GM11168 (cell line): ENCODE data around the gene LRRC71.

Experiments used
- in situ Hi-C: fragments of 300-500 bp; cut with MboI; formaldehyde crosslinking; loops from one replicate; pipeline ENCODE4 v1.12.0; 2022; ENCODE audit warnings: low sequenced_read_pairs; ENCODE audit not compliant: unreplicated experiment

Gene LRRC71

DNA sequence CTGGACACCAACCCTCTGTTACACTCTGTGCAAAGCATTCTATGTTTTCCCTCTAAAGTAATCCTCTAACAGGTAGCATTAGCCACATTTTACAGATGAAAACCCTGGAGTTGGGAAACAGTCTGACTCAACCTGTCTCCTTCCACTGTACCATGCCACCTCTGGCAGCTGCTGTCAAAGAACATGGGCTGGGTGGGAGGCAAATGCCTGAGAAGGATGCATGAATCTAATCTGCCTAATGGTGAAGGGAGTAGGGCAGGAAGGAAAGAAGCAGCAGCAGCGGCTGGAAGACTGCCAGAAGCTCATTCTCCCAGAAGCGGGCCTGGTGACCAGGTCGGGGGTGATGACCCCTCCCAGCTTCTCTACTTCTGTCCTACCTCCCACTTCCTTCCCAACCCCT is 21.7 kb downstream of the LRRC71 start:
- in situ Hi-C loops: no loop called here

DNA sequence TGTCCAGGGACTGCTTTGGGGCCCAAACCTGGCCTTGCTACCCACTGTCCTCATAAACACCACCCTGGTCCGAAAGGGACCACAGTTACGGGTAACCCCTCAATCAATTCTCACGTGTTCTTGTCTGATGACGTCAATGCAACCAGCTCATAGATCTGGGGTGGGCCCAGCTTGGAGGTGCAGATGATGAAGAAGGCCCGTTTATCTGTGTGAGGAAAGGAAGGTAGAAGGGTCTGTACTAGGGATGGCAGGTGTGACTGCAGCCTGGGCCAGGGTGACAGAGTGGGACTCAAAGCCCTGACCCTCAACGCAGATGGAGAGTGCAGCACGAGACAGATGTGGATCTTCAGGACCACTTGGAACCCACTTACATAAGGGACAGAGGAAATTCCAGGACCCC is 22.1 kb downstream of the LRRC71 start:
- in situ Hi-C loops: no loop called here

DNA sequence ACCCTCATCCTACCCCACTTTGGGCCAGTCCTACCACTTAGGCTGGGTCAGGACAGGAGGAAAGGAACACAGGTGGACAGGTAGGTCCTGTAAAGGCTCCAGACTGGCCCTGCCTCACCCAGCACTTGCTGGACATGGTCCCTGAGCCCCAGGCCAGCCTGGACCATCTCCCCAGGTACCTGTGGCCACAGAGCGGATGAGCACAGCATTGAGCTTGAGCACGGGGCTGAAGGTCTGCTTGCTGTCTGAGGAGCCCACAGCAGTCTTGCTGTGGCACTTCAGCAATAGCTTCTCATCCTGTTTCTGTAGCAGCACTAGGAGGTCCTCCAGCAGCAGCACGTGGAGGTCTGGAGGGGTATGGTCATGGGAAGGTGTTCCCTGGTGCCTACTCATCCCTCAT is 23.3 kb downstream of the LRRC71 start:
- in situ Hi-C loops: no loop called here

DNA sequence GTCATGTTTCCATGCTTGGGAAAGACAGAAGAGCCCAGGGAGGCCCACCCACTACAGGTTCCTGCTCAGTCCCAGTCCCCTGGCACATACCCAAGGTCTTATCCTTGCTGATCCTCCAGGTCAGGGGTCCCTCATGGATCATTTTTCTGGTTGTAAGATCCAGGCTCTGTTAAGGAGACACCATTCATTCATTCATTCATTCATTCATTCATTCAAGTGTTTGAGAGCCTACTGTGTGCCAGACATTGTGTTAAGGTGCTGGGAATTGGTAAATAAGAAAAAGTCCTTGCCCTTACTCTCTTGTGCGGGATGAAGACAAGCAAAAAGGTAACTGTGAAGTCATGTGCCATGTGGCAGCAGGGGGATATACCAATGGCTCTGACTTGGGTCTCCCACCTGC is 23.8 kb downstream of the LRRC71 start:
- in situ Hi-C loops: no loop called here

DNA sequence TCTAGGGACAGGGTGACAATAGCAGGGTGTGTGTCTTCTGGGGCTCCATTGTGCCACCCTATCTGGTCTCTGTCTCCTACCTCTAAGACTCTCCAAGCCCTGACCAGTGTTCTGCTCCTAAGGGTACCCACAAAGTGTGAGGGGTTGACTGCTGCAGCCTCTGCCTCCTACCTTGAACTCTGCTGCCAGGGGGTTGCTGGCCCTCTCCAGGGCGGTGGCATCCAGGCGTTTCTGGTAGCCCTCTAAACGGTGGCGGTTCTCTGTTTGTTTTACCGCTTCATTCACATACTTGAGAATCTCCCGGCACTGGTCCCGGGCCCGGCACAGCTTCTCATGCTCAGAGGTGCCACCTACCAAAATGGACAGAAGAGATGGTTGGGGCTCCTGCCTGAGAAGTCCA is 24.4 kb downstream of the LRRC71 start:
- in situ Hi-C loops: no loop called here

DNA sequence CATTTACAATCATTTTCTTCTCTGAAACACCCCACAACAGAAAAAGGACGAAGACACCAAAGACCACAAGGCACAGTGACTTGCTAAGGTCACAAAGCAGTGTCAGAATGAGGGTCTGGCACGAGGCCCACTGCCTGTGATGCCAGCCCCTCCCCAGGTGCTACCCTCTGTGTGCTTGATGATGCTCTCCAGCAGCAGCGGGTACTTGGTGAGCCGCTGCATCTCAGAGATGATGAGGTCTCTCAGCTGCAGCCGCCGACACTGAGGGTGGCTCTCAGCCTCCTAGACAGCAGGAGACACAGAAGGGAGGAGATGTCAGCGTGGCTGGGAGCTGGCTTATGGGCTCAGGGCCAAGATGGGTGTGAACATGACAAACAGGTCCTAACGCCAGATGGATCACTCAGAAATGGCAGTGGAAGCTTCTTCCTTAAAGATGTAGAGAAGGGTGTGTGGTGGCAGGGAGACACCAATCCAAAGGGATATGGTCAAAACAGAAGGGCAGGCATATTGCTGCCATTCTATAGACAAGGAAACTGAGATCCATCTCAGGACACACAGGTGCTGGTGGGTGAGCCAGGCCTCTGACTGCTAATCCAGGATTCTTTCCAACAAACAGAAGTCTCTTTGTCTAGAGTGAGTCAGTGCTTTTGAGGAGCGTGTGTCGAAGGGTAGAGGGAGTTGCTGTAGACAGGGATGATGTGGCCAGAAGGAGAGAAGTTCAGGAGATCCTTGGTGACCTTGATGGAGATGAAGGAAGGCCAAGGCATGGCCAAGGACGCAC is 25.6 kb downstream of the LRRC71 start:
- in situ Hi-C loops: no loop called here

DNA sequence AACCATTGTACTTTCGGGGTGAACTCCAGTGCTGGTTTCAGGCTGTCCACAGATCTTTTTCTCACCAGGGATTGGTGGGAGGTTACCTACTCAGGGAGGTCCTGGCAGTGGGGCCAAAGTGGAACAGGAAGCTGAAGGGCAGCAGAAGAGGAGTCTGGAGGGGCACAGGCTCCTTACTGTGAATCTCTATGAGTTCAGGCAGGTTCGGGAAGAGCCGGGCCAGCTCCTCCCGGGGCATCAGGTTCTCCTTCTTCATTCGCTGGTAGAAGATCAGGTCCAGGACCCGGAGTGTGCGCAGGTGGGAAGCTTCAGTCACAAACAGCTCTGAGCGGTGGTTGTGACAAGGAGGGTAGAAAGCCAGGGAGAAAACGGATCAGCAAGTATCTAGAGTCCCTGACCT is 26.7 kb downstream of the LRRC71 start:
- in situ Hi-C loops: no loop called here

DNA sequence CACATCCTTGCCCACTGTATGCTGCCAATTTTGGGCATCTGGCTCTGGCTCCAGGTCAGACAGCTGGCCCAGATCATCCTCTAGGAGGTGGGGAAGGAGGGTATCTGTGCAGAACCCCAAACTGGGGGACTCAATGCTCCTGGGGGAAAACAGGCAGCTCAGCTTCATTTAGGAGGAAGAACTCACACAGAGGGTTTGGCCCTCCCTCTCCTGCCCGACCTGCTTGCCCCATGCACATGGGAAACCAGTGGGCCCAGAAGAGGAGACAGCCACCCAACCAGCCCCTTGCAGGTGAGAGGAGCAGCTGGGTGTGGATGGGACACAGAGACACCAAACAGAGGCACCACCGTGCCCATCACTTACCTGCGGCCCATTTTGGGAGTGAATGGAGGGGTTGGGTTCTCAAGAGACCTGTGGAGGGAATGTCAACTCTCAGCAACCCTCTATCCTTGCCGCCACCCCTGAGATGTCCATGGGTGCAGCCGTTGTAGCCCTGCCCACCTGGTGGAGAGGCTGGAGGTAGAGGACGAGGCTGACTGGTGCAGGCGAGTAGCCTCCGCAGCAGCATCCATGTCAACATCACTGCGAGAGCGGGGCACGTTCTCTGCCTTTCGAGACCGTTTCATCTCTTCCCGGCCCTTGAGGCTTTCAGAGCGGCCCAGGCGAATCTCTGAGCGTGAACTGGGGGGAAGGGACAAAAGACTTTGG is 27.5 kb downstream of the LRRC71 start:
- in situ Hi-C loops: no loop called here

DNA sequence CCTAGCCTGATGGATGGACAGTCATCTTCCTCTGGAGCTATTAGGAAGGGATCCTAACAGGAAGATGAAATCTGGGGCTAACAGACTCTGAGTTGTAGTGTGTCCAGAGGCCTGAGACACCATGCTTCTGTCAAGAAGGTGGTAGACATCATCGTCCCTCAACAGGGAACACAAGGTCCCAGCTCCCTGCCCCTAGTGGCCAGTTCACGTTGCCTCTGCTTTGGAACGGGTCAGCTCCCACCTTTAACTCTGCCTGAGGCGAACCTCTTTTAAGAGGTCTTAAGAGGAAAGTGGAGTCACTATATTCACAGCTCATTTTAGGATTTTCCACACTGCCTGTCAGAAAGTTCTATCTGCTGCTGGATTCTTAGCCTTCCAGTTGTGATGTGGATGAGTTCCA is 28.3 kb downstream of the LRRC71 start:
- in situ Hi-C loops: no loop called here

DNA sequence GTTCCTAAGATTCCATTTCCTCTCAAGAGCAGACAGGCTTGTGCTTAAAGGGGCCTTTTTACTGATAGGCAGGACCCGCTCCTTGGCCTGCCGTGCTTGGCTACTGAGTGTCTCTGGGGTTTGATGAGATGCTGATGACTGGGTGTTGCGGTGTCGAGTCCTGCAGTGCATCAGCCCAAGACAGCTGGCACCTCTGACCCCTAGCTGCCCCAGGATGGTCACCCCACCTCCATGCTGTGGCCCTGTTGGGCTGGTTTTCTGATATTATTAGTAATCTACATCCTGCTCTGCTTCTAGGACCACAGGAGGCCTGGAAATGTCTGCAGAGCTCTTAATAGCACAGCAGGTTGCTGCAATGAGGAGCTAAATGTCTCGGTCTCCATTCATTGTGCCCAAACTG is 28.7 kb downstream of the LRRC71 start:
- in situ Hi-C loops: no loop called here

DNA sequence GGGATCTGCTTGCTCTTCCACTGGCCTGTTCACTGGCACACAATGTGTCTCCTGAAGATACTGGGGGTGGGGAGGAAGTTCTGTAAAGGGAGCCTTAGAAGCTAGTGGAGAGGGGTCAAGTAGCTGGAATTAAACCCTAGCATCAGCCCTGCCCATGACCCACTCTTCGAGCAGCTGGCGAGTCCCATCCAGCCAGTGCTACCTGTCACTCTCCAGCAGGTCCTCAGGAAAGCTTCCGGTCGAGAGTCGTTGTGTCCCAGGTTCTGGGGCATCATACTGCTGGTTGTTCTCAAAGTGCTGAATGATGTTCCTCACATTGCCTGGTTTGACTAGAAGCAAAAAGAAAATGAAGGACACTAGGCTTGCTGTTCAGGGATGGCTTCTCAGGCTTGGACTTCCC is 30.9 kb downstream of the LRRC71 start:
- in situ Hi-C loops: no loop called here

DNA sequence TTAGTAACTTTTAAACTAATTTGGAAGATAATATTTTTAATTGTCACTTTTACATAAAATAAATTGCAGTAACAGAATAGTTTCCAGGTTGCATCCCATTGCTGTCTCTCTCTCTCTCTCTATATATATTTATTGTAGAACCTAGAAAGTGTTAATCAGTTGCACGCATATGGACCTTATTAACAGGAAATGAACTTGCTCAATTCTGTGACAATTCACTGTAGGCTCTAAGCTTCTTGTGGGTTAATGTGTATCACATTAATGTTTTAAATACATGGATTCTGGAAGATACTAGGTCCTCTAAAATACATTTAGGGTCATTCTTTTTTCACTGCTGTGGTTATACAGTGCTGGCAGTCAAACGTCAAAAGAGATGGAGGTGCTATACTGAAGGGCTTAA is 33.1 kb downstream of the LRRC71 start:
- in situ Hi-C loops: no loop called here

DNA sequence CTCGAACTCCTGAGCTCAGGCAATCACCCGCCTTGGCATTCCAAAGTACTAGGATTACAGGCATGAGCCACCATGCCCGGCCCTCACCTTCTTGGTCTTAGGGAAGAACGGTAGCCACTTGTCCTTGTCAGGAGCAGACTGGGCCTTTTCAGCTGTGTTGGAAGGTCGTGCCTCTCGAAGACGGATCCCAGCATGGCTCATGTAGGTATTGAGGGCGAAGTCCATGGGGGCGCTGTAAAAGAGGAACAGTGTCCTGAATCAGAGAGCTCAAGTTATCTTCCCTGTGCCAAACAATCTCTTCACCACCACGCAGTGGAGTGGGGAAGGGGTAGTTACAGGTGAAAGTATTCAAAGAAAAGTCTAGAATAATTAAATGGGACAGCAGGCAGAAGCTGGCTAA is 35.9 kb downstream of the LRRC71 start:
- in situ Hi-C loops: no loop called here

DNA sequence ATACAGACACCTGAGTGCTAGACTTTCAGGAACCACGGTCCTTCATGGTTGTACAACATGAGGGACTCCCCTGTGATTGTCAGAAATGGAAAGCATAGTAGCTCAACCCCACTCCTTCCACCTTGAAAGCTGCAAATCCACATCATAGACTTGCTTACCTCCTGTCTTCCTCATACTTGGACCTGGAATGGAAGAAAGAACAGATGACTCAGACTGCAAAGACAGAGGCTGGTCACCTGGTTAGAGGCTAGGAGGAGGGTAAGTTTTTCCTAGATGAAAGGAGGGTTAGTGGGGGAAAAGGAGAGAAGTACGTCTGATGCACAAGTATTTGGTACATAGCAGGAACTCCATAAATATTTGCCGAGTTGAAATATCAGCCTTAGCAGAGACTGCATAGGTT is 37.2 kb downstream of the LRRC71 start:
- in situ Hi-C loops: no loop called here

DNA sequence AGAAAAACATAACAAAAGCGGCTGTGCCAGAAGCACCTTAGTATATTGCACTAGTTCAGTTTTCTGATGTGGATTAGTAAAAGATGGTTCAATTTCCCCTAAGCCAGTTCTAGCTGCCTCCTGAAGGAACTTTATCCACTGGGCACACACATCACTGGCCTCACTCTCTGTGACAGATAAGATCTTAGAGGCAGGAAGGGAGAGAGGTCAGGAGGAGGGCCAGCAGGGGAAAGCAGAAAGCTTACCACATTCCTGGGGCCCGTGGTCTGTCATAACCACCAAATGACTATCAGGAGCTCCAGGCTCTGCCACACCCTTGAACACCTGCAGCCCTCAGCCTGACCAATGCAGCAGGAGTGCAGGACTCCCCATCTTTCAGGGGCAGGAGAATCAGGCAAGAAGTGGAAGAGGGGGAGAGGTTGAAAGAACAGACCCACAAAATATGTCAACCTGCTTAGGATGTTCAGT is 37.8 kb downstream of the LRRC71 start:
- in situ Hi-C loops: no loop called here

DNA sequence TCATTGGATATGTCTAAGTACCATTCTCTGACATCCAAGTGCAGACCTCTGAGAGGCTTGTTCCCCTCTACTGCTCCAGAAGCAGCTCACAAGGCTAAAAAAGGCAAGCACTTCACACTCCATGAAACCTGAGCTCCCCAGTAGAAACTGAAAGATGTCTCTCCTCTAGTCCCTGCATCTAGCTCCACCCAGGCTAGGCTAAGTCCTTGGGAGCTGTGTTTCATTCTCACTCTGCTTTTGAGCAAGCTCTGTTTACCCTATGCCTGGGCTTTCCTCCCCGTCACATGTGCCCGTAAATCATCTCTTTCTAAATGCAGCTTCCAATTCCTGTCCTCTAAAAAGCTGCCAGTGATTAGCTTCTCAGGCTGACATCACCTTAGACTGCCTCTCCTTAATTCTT is 39.0 kb downstream of the LRRC71 start:
- in situ Hi-C loops: no loop called here

DNA sequence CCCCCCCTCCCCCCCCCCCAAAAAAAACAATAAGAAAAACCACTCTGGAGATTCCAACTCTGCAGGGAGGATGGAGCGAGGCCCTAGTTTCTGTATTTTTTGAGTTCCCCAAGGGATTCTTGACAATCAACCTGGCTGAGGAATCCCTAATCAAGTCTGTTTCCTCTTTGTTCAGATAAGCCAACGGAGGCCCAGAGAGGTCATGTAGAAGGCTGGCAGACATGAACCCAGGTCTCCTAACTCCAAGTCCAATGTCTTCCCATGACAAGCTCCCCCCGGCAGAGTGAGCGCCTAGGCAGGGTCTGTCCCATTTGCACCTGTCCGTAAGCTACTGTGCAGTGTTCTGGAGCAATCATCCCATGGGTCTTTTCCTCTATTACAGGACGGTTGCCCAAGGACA is 39.5 kb downstream of the LRRC71 start:
- in situ Hi-C loops: no loop called here

DNA sequence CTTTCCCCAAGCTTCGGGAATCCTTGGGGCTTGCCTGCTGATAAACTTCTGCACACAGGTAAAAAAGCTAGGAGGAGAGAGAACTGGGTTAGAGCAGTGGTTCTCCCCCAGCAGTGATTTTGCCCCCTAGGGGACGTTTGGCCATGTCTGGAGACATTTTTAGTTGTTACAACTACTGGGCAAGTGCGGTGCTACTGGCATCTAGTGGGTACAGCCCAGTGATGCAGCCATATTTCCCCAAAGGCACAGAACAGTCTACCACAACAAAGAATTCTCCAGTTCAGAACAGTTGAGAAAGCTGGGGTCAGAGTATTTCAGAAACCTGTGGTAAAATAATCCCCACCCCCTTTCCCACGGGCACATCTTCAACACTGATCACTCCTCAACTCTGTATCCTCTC is 41.3 kb downstream of the LRRC71 start:
- in situ Hi-C loops: no loop called here

DNA sequence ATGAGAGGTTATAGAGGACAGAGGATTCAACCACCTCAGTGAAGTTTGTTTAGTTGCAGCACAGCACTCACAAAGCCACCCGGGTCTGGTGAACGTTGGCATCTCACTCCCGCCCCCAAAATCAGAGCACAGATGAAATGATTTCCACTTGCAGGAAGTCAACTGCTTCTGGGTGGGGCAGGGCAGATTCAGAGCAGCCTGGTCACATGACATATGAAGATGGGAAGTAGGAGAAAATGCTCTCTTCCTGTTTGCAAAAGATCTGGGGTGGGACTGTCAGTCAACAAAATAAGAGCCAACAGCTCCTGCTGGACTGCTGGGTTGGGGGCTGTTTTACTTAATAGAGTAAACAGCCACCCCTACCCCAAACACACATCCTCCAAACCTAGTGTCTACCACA is 43.2 kb downstream of the LRRC71 start:
- in situ Hi-C loops: no loop called here

DNA sequence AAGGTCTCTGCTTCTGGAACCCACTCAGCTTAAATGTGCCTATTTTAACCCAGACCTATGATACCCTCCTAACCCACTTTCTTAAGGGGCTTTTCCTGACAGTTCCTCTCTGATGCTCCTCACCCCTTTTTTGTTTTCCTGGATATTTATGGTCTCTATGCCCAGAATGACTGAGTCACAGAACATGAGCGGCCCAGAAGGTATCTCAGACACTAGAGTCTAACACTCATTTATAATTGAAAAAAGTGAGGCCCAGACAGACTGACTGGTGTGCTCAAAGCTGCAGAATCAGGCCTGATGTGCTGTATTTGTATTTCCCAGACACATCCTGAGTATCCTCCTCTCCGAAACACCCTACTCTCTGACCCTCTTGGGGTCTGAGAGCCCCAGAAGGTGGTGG is 44.0 kb downstream of the LRRC71 start:
- in situ Hi-C loops: no loop called here

DNA sequence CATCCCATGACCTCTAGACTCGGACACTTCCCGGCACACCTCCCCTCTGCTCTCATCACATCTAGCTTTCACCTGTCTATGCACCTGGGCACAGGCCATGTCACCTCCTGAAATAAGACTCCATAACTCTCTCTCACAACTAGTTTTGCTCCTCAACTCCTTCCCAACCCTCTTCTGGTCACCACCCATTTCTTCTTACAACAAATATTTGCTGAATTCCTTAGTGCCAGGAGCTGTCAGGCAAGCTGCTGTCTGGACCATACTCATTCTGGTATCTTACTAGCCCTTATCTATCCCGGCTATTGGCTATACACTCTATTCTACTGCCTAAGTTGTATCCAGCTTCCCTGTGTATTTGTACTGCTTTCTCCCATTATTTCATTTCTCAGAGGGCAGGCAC is 49.1 kb downstream of the LRRC71 start:
- in situ Hi-C loops: no loop called here

DNA sequence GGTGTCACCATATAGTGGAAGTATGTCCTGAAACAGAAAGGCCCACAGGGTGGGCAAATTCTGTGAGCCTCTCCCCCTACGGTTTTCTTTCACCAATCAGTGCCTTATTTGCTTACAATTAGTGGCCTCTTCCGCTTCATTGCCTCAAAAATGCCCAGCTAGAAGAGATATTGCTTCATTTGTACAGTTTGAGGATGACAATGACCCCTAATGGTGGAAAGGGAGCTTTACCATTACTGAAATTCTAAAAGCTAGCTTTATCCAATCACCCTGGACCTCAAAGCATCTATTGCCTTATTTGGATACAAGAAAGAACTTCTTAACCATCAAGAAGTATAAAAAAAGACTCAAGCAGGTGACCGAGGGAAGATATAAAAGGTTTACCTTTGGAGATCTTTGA is 49.6 kb downstream of the LRRC71 start:
- in situ Hi-C loops: no loop called here
